ENCODE data around the gene FAM78A.

Gene FAM78A

GRCh38 chr9:131240047-131240921, 36.0 kb downstream of the FAM78A start:
- H3K4me1 Mint-ChIP-seq, result peaks cover 36% of the 10 kb centered on the region
- H3K9me3 Mint-ChIP-seq, result peaks cover 9% of the 10 kb centered on the region
- H3K36me3 Mint-ChIP-seq (ENCODE audit: low read depth), result no peaks in the 10 kb centered on the region
- no peaks in the 10 kb centered on the region for H3K27me3 Mint-ChIP-seq (ENCODE audit: low read depth)
- peak overlapping the region; percentile 24 to 46 (median 34) for H3K27ac Mint-ChIP-seq
- TF ChIP-seq, protein P1, sequence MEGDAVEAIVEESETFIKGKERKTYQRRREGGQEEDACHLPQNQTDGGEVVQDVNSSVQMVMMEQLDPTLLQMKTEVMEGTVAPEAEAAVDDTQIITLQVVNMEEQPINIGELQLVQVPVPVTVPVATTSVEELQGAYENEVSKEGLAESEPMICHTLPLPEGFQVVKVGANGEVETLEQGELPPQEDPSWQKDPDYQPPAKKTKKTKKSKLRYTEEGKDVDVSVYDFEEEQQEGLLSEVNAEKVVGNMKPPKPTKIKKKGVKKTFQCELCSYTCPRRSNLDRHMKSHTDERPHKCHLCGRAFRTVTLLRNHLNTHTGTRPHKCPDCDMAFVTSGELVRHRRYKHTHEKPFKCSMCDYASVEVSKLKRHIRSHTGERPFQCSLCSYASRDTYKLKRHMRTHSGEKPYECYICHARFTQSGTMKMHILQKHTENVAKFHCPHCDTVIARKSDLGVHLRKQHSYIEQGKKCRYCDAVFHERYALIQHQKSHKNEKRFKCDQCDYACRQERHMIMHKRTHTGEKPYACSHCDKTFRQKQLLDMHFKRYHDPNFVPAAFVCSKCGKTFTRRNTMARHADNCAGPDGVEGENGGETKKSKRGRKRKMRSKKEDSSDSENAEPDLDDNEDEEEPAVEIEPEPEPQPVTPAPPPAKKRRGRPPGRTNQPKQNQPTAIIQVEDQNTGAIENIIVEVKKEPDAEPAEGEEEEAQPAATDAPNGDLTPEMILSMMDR (IDR thresholded peaks at IDR 0.05; ENCODE audit: unreplicated experiment in 3 of 3), result no peak
- no peak overlapping the region for H3K4me3 Mint-ChIP-seq

GRCh38 chr9:131239161-131239975, 36.9 kb downstream of the FAM78A start:
- H3K27ac Mint-ChIP-seq, result peak overlapping the region in 2 of 3 experiments; percentile 34 to 46
- peaks cover under 1% of the 10 kb centered on the region for H3K36me3 Mint-ChIP-seq (ENCODE audit: low read depth)
- TF ChIP-seq, protein P1 (IDR thresholded peaks at IDR 0.05; ENCODE audit: unreplicated experiment in 3 of 3), result no peak
- no peaks in the 10 kb centered on the region for H3K27me3 Mint-ChIP-seq (ENCODE audit: low read depth)
- H3K4me3 Mint-ChIP-seq, result peak overlapping the region in 1 of 3 experiments; percentile 26
- H3K9me3 Mint-ChIP-seq, result peaks cover 8% of the 10 kb centered on the region
- peaks cover 44% of the 10 kb centered on the region for H3K4me1 Mint-ChIP-seq

DNA sequence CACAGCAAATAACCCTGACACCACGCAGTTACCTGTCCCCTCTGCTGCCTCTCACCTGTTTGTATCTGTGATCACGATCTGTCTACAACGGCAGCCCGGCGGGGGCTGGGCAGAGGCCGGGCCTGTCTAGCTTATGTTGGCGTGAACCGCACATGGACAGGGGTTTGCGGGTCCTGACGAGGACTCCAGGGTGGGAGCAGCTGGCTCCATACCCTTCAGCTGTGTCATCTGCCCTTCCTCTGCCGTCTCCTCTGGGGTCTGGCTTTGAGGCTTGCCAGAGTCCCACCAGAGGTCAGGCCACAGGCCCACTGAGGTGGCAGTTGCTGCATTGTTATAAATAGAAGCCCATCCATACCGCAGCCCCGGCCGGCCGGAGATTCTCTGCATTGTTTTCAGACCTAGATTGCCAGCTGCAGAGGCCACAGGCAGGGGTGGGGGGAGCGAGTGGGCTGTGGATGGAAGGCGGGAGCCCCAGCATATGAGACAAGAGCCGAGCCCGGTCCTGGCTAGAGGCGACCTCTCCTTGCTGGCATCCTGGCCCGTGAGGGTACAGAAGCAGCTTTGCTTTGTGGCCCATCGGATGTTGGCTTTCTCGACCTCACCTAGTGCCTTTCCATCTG, 37.8 kb downstream of the FAM78A start:
- H3K9me3 Mint-ChIP-seq, result peaks cover 6% of the 10 kb centered on the region
- H3K4me3 Mint-ChIP-seq, result peak overlapping the region in 2 of 3 experiments; percentile 74 to 84

GRCh38 chr9:131237931-131238401, 38.3 kb downstream of the FAM78A start:
- Mint-ChIP-seq H3K27ac (peak overlapping the region; percentile 78 to 82 (median 82)), H3K9me3 (peaks cover 3% of the 10 kb centered on the region), H3K4me3 (peak overlapping the region in 2 of 3 experiments; percentile 74 to 84), H3K36me3 (ENCODE audit: low read depth) (peaks cover 12% of the 10 kb centered on the region), H3K4me1 (peaks cover 55% of the 10 kb centered on the region), H3K27me3 (ENCODE audit: low read depth) (no peaks in the 10 kb centered on the region)
- TF ChIP-seq, protein P1 (IDR thresholded peaks at IDR 0.05; ENCODE audit: unreplicated experiment in 3 of 3), result no peak

More for the DNA sequence above, 37.8 kb downstream of the FAM78A start:
- TF ChIP-seq, protein P1 (IDR thresholded peaks at IDR 0.05; ENCODE audit: unreplicated experiment in 3 of 3), result no peak
- peak overlapping the region; percentile 78 to 82 (median 82) for H3K27ac Mint-ChIP-seq
- peaks cover 9% of the 10 kb centered on the region for H3K36me3 Mint-ChIP-seq (ENCODE audit: low read depth)
- peaks cover 52% of the 10 kb centered on the region for H3K4me1 Mint-ChIP-seq
- no peaks in the 10 kb centered on the region for H3K27me3 Mint-ChIP-seq (ENCODE audit: low read depth)

GRCh38 chr9:131237291-131237690, 39.0 kb downstream of the FAM78A start:
- Mint-ChIP-seq H3K27me3 (ENCODE audit: low read depth) (no peaks in the 10 kb centered on the region), H3K4me1 (peaks cover 55% of the 10 kb centered on the region), H3K4me3 (peak overlapping the region in 1 of 3 experiments; percentile 38), H3K27ac (no peak overlapping the region), H3K36me3 (ENCODE audit: low read depth) (peaks cover 14% of the 10 kb centered on the region), H3K9me3 (no peaks in the 10 kb centered on the region)
- TF ChIP-seq, protein P1 (IDR thresholded peaks at IDR 0.05; ENCODE audit: unreplicated experiment in 3 of 3), result no peak

All from nephron (organoid).